ENCODE results near the gene SH3BP5L. TPM values are rescaled to one million over a fixed set of nuclear protein-coding genes. Genes with fewer than 3 reads are reported as not detected.

Gene SH3BP5L
- total RNA-seq, 4 donors from 2014 or later = 15.7 to 26.4 (median 22.8) TPM

DNA sequence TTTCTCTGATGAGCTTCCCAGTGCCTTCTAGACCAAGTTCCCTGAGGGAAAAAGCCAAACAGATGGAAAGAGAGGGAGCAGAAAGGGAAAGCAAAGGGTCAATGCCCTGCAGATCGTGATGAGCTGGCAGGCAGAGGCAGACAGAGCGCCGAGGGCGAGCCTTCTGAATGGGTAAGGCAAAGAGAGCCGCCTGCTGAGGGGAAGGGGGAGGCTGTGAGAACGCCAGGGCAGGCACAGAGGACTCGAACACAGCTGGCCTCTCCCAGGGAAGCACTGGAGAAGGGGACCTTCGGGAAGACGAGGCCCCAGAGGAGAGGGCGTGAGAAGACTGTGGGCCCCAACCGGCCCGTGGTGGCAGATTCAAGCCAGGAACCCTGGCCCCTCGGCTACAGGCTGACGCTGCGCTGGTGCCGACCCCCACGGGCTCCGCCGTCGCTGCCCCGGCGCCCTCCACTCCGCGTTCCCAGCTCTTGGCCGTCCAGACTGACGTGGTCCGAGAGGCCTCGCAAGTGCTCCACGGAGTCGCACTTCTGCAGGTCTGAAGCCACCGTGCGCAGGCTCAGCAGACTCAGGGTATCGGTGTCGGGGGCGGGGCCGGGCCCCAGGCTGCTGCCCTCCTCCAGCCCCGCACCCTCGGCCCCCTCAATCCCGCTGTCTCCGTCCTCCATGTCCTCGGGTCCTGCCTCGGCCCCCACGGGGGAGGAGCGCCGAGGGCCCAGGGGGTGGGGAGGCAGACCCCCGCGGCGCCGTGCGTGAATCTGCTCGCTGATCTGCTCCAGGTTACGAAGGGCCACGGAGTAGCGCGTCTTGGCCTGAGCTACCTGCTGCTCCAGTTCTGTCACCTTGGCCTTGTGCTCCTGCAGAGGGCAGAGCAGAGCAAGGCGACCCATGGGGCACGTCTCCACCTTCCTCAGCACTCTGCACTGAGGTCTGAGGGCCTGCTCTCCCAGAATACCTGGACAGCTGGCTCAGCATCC is 13.9 kb downstream of the SH3BP5L start:
- Histone ChIP-seq H3K9me3 (no peaks in the 10 kb centered on the region), H3K36me3 (peaks cover 0 to 55% of the 10 kb centered on the region in 2 donors), H3K4me1 (peaks cover 0 to 7% of the 10 kb centered on the region in 2 donors), H3K27ac (no peak overlapping the region), H3K4me3 (no peak overlapping the region), H3K27me3 (no peaks in the 10 kb centered on the region)
- ATAC-seq = no peak
- no peak for TF ChIP-seq POLR2A (IDR thresholded peaks at IDR 0.05)
- TF ChIP-seq, protein P1, sequence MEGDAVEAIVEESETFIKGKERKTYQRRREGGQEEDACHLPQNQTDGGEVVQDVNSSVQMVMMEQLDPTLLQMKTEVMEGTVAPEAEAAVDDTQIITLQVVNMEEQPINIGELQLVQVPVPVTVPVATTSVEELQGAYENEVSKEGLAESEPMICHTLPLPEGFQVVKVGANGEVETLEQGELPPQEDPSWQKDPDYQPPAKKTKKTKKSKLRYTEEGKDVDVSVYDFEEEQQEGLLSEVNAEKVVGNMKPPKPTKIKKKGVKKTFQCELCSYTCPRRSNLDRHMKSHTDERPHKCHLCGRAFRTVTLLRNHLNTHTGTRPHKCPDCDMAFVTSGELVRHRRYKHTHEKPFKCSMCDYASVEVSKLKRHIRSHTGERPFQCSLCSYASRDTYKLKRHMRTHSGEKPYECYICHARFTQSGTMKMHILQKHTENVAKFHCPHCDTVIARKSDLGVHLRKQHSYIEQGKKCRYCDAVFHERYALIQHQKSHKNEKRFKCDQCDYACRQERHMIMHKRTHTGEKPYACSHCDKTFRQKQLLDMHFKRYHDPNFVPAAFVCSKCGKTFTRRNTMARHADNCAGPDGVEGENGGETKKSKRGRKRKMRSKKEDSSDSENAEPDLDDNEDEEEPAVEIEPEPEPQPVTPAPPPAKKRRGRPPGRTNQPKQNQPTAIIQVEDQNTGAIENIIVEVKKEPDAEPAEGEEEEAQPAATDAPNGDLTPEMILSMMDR (IDR thresholded peaks at IDR 0.05 in 4 of 5, conservative IDR thresholded peaks at IDR 0.05 in 1 of 5) = no peak
- in situ Hi-C loops (cut with MboI; ENCODE audit: low sequenced_read_pairs in 4 of 4) (no loop called here), intact Hi-C loops (cut with DNase I; ENCODE audit: low total_unique reads) (no loop called here)
- no peak for DNase-seq

DNA sequence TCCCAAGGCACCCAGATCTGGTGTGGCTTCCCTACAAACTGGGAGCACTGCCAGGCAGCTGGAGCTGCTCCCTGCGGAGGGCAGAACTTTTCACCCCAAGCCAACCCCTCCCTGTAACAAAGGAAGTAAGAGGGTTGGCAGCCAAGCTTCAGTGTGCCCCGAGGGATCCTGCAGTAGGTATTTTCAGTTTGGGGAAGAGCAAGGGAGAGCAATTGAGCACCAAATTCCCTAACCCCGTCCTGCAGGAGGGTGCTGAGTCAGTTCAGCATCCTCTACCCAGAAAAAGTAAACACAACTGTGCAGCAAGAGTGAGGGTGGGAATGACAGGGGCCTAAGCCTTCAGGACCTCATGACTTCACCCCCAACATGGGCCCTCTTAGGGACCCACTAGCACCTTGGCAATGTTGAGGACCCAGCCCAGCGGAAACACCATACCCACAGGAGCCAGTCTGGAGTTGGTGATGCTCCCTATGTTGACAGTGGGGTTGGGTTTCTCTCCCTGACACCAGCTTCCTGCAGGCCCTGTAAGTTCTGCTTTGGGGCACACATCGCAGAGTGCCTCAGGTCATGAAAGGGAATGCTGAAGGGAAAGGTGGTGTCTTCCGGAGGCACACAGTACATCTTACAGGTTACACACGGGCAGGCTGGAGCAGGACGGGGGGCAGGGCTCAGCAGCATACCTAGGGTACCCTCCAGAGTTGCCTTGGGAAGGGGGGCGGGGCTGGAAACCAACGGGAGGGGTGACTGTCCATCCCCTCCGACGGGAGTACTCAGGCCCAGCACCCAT is 14.8 kb downstream of the SH3BP5L start:
- Histone ChIP-seq H3K4me3 (no peak overlapping the region), H3K4me1 (peaks cover 0 to 7% of the 10 kb centered on the region in 2 donors), H3K27ac (no peak overlapping the region), H3K36me3 (peaks cover 0 to 47% of the 10 kb centered on the region in 2 donors), H3K27me3 (no peaks in the 10 kb centered on the region), H3K9me3 (no peaks in the 10 kb centered on the region)
- in situ Hi-C loops (cut with MboI; ENCODE audit: low sequenced_read_pairs in 4 of 4) (no loop called here), intact Hi-C loops (cut with DNase I; ENCODE audit: low total_unique reads) (no loop called here)
- DNase-seq (peak in 1 of 2 donors; percentile 30), ATAC-seq (no peak)
- no peak for TF ChIP-seq POLR2A (IDR thresholded peaks at IDR 0.05)
- TF ChIP-seq, protein P1 (IDR thresholded peaks at IDR 0.05 in 4 of 5, conservative IDR thresholded peaks at IDR 0.05 in 1 of 5) = no peak

DNA sequence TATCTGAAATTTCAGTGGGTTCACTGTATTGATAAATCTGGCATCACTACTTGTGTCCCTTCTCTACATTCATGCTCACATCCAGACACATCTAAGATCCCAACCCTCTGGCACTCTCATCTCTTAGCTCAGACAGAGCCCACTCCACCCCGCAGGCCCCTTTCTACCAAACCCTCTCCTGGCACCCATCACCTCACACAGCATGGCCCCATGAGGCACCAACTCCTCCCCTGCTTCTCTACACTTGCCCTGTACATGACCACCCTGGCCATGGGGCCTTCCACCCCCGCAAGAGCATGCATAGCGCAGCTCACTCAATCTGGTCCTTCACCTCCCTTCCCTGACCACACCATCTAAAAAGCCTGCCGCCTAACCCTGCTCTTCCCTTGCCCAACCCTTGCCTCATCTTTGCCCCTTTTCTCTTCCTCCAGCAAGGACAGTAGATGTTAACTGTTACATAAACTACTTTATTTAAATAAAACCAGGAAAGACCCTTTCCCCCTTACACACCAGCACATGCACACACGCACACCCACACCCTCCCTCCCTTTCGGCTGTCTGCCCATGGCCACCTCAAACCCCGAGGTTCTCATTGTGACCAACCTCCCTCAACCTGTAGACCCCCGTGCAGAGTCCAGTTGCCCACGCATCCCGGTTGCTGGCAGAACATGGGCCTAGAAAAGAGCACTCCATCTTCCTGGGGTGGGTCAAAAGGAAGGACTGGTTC is 15.6 kb downstream of the SH3BP5L start:
- no peak overlapping the region for H3K27ac ChIP-seq
- in situ Hi-C loops (cut with MboI; ENCODE audit: low sequenced_read_pairs in 4 of 4) (no loop called here), intact Hi-C loops (cut with DNase I; ENCODE audit: low total_unique reads) (no loop called here)
- peaks cover 0 to 39% of the 10 kb centered on the region in 2 donors for H3K36me3 ChIP-seq
- H3K4me1 ChIP-seq = peaks cover 0 to 7% of the 10 kb centered on the region in 2 donors
- no peak overlapping the region for H3K4me3 ChIP-seq
- no peak for DNase-seq
- H3K9me3 ChIP-seq = no peaks in the 10 kb centered on the region
- no peak for TF ChIP-seq POLR2A (IDR thresholded peaks at IDR 0.05)
- TF ChIP-seq, protein P1 (IDR thresholded peaks at IDR 0.05 in 4 of 5, conservative IDR thresholded peaks at IDR 0.05 in 1 of 5) = no peak
- H3K27me3 ChIP-seq = no peaks in the 10 kb centered on the region
- ATAC-seq = no peak

DNA sequence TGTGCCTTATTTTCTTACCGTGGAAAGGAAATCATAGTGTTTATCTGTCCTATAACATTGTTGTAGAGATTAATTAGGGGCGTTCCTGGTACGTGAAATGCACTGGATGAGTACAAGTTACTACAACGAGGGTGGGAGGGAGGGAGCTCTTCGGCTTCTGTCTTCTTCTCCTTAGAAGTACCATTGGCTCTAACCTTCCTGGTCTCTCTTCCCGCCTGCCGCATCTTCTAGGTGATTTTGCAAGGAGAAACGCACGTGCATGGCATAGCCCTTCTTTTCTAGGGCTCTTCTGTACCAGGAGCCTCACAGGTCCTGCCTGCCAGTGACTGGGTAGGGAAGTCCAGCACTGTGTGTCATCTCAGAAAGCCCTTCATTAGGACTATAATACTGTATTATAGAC is 16.8 kb downstream of the SH3BP5L start:
- Histone ChIP-seq H3K27me3 (no peaks in the 10 kb centered on the region), H3K4me1 (peaks cover 0 to 7% of the 10 kb centered on the region in 2 donors), H3K27ac (no peak overlapping the region), H3K4me3 (no peak overlapping the region), H3K9me3 (no peaks in the 10 kb centered on the region), H3K36me3 (peaks cover 0 to 26% of the 10 kb centered on the region in 2 donors)
- ATAC-seq (no peak), DNase-seq (no peak)
- in situ Hi-C loops (cut with MboI; ENCODE audit: low sequenced_read_pairs in 4 of 4) (no loop called here), intact Hi-C loops (cut with DNase I; ENCODE audit: low total_unique reads) (no loop called here)
- TF ChIP-seq POLR2A (IDR thresholded peaks at IDR 0.05) = no peak
- TF ChIP-seq, protein P1 (IDR thresholded peaks at IDR 0.05 in 4 of 5, conservative IDR thresholded peaks at IDR 0.05 in 1 of 5) = no peak

Measured in gastrocnemius medialis (tissue), 4 donors.